GM21360 (cell line): Measurements from ENCODE around the gene JARID2.

ENCODE experiments used
- ATAC-seq: cut with Tn5 transposase; IDR thresholded peaks from one replicate; pipeline ENCODE4 v1.9.1; 2021; ENCODE audit warnings: mild to moderate bottlenecking, moderate library complexity; ENCODE audit not compliant: unreplicated experiment

JARID2 gene

DNA sequence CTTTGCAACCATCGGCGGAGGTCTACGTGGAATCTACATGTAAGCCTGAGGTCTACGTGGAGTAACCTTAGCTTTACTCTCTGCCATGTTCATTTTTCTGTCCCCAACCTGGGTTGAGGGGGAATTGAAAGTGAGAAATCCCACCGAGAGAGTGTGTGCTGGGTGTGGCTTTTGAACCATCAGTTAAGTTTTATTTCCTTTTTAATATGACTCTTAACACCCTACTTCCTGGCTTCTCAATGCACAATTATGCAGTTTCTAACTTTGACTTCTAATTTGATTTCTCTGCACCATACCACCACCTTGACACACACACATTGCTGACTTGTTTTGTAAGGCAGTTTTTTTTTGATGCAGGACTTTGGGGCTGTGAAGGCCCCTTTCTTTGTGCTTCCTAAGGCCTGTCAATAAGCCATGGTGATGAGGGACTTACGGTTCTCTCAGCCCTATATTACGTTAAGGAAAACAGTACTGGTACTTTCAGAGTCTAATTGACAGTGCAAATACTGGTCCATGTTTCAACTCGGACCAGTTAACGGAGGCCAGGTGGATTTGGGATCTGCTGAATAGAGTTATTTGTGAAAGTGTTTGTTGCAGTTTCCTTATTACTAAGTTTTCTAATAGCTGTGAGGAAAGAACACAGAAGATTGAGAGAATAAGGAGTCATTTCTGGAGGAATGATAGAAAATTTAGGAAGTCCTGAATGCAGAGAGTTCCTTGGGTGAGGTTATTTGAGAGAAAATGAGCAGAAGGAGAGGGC lies 206.5 kb downstream of the JARID2 start:
- ATAC-seq: no peak

GRCh38 chr6:15453186-15453585 lies 207.3 kb downstream of the JARID2 start:
- ATAC-seq: no peak

GRCh38 chr6:15453622-15454021 lies 207.8 kb downstream of the JARID2 start:
- ATAC-seq: no peak

GRCh38 chr6:15456422-15456821 lies 210.6 kb downstream of the JARID2 start:
- ATAC-seq: no peak

- no peak for ATAC-seq
Observed at GRCh38 chr6:15457121-15457650, 211.3 kb downstream of the JARID2 start.

GRCh38 chr6:15458021-15458459 lies 212.2 kb downstream of the JARID2 start:
- peak; percentile 84 for ATAC-seq

DNA sequence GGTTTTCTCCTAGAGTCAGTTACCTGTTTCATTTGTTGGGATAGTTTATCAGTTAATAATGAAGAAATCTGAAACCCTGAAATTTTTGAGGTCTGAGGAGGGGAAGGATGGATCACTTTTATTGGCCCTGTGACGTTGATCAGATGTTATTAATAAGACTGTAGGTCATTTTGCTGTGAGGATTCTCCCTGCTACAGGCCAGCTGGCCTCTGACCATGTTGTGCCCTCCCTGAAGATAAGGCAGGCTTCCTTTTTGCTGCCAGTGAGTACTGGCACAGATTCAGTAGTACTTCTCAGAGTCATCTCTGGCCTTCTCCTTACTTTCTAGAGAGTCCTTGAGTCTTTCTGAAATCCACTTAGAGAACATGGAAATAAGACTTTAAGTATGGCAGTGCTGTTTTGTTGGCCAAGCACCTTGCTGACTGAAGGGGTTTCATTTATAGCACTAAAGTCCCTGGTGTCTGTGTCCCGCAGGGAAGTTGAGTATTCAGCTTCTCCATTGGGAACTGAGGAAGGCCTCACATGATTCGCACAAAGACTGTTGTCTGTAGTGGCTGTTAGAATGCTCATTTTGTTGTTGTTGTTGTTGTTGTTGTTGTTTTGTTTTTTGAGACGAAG lies 214.3 kb downstream of the JARID2 start:
- no peak for ATAC-seq

DNA sequence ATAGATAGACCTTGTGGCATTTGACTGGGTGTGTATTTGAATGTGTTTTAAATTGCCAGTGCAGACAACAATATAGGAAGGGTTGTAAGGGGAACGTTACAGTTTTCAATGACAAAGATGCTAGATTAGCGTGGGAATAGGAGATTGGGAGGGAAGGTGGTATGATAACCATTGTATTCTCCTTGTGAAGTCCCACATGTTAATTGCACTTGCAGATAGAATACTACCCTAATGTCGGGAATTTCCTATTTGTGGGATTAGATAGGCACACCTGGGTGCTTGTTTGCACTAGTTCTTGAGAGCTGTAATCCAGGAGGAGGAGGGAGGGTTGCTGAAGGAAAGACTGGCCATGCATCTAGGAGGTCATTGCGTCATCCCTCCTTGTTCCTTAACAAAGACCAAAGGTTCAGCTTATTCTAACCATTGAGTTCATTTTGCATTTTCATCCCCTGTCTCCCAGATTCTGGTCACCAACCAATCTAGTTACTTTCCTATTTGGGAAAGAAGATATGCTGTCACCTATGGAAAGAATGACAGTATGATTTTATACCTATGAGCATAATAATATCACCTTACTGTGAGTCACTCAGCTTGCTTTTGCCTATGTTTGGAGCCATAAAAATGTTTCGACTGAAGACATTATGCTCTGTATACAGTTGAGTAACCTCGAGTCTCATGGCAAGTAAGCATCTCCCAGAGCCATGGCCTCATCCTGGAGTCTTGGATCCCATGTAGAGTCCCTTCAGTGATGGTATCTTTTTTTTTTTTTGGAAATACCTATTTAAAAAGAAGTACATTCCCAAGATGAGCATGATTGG lies 215.5 kb downstream of the JARID2 start:
- no peak for ATAC-seq

- ATAC-seq: no peak
Observed at GRCh38 chr6:15462256-15462655, 216.4 kb downstream of the JARID2 start.

DNA sequence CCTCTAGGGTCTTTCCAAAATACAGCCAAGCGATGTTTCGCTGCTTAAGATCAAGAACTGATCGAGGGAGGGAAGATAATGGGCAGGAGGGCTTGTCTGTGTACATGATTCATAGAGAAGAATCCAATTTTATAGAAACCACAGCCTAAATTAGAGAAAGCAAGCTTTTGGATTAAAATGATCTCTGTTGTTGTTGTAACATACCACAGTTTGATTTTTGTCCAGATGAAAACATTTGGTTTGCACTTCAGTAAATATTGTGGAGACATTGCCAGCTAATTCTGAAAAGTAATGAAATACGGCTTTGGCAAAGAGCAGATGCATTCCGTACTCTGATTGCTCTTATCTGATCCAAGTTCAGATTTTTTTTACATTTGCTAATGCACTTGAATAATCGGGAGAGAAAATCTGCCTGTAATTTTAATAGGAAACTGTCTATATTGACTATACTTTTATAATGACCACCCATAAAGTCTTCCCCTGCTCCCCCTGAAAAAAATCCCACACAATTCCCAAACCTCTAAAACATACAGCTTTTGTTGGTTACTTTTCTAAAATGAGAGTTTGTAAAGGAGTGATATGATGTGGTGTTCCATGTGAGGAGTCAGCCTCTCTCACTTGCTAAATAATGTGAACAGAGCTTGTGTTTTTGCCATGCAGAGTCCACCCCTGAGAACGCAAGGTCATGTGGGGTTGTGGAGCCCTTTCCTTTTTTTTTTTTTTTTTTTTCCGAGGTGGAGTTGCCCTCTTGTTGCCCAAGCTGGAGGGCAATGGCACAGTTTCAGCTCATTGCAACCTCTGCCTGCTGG lies 217.1 kb downstream of the JARID2 start:
- no peak for ATAC-seq

- no peak for ATAC-seq
Observed at GRCh38 chr6:15464211-15464725, 218.4 kb downstream of the JARID2 start.

- ATAC-seq: no peak
Observed at GRCh38 chr6:15465212-15465611, 219.3 kb downstream of the JARID2 start.

DNA sequence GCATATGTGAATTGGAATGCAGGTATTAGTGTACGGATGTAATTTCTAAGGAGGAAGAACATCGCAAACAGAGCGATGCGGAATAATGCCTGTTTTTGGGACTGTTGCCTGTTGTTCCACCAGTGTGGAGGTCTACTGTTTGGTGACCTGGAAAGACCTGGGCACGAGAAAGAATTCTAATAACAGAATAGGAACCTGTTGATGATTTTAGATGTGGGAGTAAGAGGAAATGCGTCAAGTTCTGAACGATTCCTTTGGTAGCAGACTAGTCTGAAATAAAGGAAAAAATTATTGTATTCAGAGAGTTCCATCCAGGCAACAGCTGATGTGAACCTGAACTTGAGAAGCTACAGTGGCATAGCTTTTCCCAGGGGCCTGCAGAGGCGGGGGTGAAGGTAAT lies 224.9 kb downstream of the JARID2 start:
- no peak for ATAC-seq

DNA sequence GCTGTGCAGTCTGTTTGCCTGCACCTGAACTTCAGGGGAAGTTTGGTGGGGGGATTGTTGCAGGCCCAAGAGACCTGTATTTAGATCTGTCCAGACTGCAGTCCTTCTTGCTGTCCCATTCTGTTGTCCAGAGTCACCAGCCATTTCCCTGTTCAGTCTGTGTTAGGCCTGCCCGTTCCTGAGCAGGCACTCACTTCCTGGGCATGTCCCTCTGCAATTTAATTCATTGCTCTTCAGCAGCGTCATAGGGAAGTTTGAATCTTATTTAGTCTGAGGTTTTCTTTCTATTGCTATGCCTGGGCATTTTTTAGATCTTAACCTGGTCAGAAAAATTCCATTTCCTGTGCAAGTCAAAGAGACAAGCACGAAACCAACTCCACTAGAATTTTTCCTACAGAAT lies 226.8 kb downstream of the JARID2 start:
- no peak for ATAC-seq

GRCh38 chr6:15473174-15473573 lies 227.3 kb downstream of the JARID2 start:
- ATAC-seq: no peak

DNA sequence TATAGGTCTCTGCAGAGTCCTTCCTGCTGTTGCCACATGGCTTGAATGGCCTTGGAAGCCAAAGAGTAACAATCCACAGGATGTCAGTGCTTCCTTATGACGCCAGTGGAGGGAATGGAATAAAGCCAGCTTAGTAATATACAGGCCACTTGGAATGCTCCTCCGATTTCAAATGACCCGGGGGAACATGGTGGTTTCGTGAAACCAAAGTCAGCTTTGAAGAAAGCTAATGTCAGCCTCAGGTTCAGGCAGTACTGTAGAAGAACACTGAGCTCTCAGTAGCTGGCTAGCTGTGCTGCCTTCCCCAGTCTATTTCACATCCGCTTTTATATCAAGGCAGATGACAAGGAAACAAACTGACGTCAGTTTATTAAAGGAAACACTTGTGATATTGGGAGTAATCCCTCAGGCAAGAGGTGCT lies 227.9 kb downstream of the JARID2 start:
- ATAC-seq: no peak

DNA sequence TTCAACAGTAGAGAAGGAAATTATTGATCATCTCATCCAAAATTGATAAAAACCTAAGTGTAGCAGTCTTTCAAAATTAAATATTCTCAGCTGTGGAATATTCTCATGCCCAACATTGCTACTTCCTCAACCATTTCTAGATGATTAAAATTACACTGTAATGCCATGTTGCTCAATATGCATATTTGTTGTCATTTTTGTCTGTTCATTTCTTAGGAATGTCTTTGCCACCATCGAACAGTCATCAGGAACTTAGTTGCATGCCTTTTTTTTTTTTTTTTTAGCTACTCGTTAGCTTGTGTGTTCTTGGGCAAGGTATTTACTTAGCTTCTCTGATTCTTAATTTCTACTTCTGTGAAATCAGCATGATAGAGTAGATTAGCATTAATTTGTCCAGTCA lies 228.3 kb downstream of the JARID2 start:
- no peak for ATAC-seq

- ATAC-seq: no peak
Observed at GRCh38 chr6:15475261-15475660, 229.4 kb downstream of the JARID2 start.

DNA sequence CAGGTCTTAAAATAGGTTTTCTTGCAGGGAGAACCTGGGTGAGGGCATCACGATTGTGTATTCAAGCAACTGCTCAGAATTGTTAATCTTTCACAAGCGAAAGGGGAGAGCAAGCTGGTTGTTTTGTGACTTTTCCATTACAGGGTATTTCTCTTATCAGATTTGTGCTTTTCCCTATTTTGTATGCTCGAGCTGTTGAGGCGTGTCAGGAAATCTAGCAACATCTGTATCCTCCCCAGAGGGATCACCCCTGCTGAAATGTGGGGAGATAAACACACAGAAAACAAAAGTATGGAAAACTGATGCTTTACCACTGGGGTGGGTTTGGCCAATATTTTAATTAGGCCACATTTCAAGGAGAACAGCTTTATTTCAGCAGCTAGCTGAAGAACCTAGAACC lies 230.0 kb downstream of the JARID2 start:
- no peak for ATAC-seq

- no peak for ATAC-seq
Observed at GRCh38 chr6:15476631-15477380, 230.9 kb downstream of the JARID2 start.
